Measurements from ENCODE around the gene PMS2. TPM values are rescaled to one million over a fixed set of nuclear protein-coding genes. Genes with fewer than 3 reads are reported as not detected.
A peak's percentile ranks its signal among the peaks of the same experiment; 100 is the strongest.
"Not testable (repeated sequence)": the region's sequence is repeated elsewhere in the genome, so short reads cannot be mapped to it uniquely, and the experiment has no call there.

The PMS2 gene
- total RNA-seq, result 10 to 100 TPM; 20.1 to 37.5 (median 25.0) TPM

GRCh38 chr7:6008668-6009611 lies at the start of gene PMS2, which contains the start of gene AIMP2:
TSS of gene PMS2 (minus strand) at chr7:6009049. CDS start at chr7:6009019, 30 bp downstream.
TSS of gene AIMP2 (plus strand) at chr7:6009272. CDS start at chr7:6009364, 92 bp downstream.
- H3K4me3 ChIP-seq, result peak within 1 kb of the TSS; percentile 56 to 86 (median 80)
- 0 to 3% (median 0%) methylated on average over 1 to 13 of the region's 84 CpGs; no CpG with 5 or more reads in 3 of the 10 experiments for WGBS, 10 experiments
- in situ Hi-C loops (cut with MboI; ENCODE audit: low pct_unique_long_range_greater_than_20kb in 2 of 9, low sequenced_read_pairs in 9 of 9, unreplicated experiment in 9 of 9), result no loop called here
- peaks cover 12 to 15% of the 10 kb centered on the region in 2 donors for H3K4me1 ChIP-seq (replicated peaks in 1 of 2)
- peak within 1 kb of the TSS; percentile 86 to 97 for H3K27ac ChIP-seq
- ATAC-seq (replicated peaks in 6 of 8), result peak; percentile 92 to 96 (median 94)

- no peak overlapping the region for H3K27ac ChIP-seq
- H3K4me1 ChIP-seq (replicated peaks in 1 of 2), result peaks cover 13 to 14% of the 10 kb centered on the region in 2 donors
- H3K4me3 ChIP-seq, result peak overlapping the region; percentile 59 to 91 (median 75)
- in situ Hi-C loops (cut with MboI; ENCODE audit: low pct_unique_long_range_greater_than_20kb in 2 of 9, low sequenced_read_pairs in 9 of 9, unreplicated experiment in 9 of 9), result no loop called here
- no peak for ATAC-seq (replicated peaks in 6 of 8)
- 31 to 95% (median 63%) methylated on average over 2 to 14 of the region's 14 CpGs for WGBS, 10 experiments
Observed at GRCh38 chr7:6057316-6058129, 48.7 kb upstream of the PMS2 start.

- peaks cover 13 to 14% of the 10 kb centered on the region in 2 donors for H3K4me1 ChIP-seq (replicated peaks in 1 of 2)
- no peak overlapping the region for H3K27ac ChIP-seq
- H3K4me3 ChIP-seq, result no peak overlapping the region
- 80 to 100% (median 87%) methylated on average over 1 of the region's 1 CpG; no CpG with 5 or more reads in 6 of the 10 experiments for WGBS, 10 experiments
- in situ Hi-C loops (cut with MboI; ENCODE audit: low pct_unique_long_range_greater_than_20kb in 2 of 9, low sequenced_read_pairs in 9 of 9, unreplicated experiment in 9 of 9), result no loop called here
- ATAC-seq (replicated peaks in 6 of 8), result no peak
Observed at GRCh38 chr7:6056616-6057015, 47.8 kb upstream of the PMS2 start.

- H3K4me1 ChIP-seq (replicated peaks in 1 of 2); ATAC-seq (replicated peaks in 6 of 8); H3K27ac ChIP-seq; H3K4me3 ChIP-seq; in situ Hi-C loops (cut with MboI; ENCODE audit: low pct_unique_long_range_greater_than_20kb in 2 of 9, low sequenced_read_pairs in 9 of 9, unreplicated experiment in 9 of 9): not testable (repeated sequence)
- WGBS, 10 experiments, result 77 to 96% (median 94%) methylated on average over 2 to 9 of the region's 9 CpGs; no CpG with 5 or more reads in 4 of the 10 experiments
Observed at GRCh38 chr7:6051185-6051584, 42.3 kb upstream of the PMS2 start.

- in situ Hi-C loops (cut with MboI; ENCODE audit: low pct_unique_long_range_greater_than_20kb in 2 of 9, low sequenced_read_pairs in 9 of 9, unreplicated experiment in 9 of 9), result no loop called here
- Histone ChIP-seq H3K4me1 (replicated peaks in 1 of 2) (no peaks in the 10 kb centered on the region), H3K4me3 (no peak overlapping the region), H3K27ac (no peak overlapping the region)
- WGBS, 10 experiments, result 39 to 97% (median 81%) methylated on average over 1 to 4 of the region's 4 CpGs; no CpG with 5 or more reads in 1 of the 10 experiments
- no peak for ATAC-seq (replicated peaks in 6 of 8)
Observed at GRCh38 chr7:6049780-6050179, 40.9 kb upstream of the PMS2 start.

GRCh38 chr7:6035686-6036085 lies 26.8 kb upstream of the PMS2 start:
- Histone ChIP-seq H3K4me3 (no peak overlapping the region), H3K4me1 (replicated peaks in 1 of 2) (no peaks in the 10 kb centered on the region), H3K27ac (no peak overlapping the region)
- WGBS, 10 experiments, result 70 to 100% (median 92%) methylated on average over 1 to 10 of the region's 13 CpGs; no CpG with 5 or more reads in 2 of the 10 experiments
- in situ Hi-C loops (cut with MboI; ENCODE audit: low pct_unique_long_range_greater_than_20kb in 2 of 9, low sequenced_read_pairs in 9 of 9, unreplicated experiment in 9 of 9), result no loop called here
- peak in 1 of 8 experiments; percentile 40 for ATAC-seq (replicated peaks in 6 of 8)

GRCh38 chr7:6035165-6035564 lies 26.3 kb upstream of the PMS2 start:
- no peak for ATAC-seq (replicated peaks in 6 of 8)
- 88 to 100% (median 96%) methylated on average over 3 to 9 of the region's 10 CpGs; no CpG with 5 or more reads in 3 of the 10 experiments for WGBS, 10 experiments
- Histone ChIP-seq H3K27ac (no peak overlapping the region), H3K4me3 (no peak overlapping the region), H3K4me1 (replicated peaks in 1 of 2) (no peaks in the 10 kb centered on the region)
- in situ Hi-C loops (cut with MboI; ENCODE audit: low pct_unique_long_range_greater_than_20kb in 2 of 9, low sequenced_read_pairs in 9 of 9, unreplicated experiment in 9 of 9), result no loop called here

- WGBS, 10 experiments, result 17 to 98% (median 86%) methylated on average over 1 to 6 of the region's 7 CpGs; no CpG with 5 or more reads in 1 of the 10 experiments
- no peak for ATAC-seq (replicated peaks in 6 of 8)
- Histone ChIP-seq H3K4me3 (no peak overlapping the region), H3K27ac (no peak overlapping the region), H3K4me1 (replicated peaks in 1 of 2) (no peaks in the 10 kb centered on the region)
- in situ Hi-C loops (cut with MboI; ENCODE audit: low pct_unique_long_range_greater_than_20kb in 2 of 9, low sequenced_read_pairs in 9 of 9, unreplicated experiment in 9 of 9), result no loop called here
Observed at GRCh38 chr7:6032641-6033040, 23.8 kb upstream of the PMS2 start.

GRCh38 chr7:6032167-6032566 lies 23.3 kb upstream of the PMS2 start:
- H3K4me3 ChIP-seq, result no peak overlapping the region
- 72 to 100% (median 95%) methylated on average over 3 to 5 of the region's 5 CpGs; no CpG with 5 or more reads in 4 of the 10 experiments for WGBS, 10 experiments
- H3K4me1 ChIP-seq (replicated peaks in 1 of 2), result no peaks in the 10 kb centered on the region
- ATAC-seq (replicated peaks in 6 of 8), result no peak
- no peak overlapping the region for H3K27ac ChIP-seq
- in situ Hi-C loops (cut with MboI; ENCODE audit: low pct_unique_long_range_greater_than_20kb in 2 of 9, low sequenced_read_pairs in 9 of 9, unreplicated experiment in 9 of 9), result no loop called here

GRCh38 chr7:6031567-6031966 lies 22.7 kb upstream of the PMS2 start:
- Histone ChIP-seq H3K4me1 (replicated peaks in 1 of 2) (no peaks in the 10 kb centered on the region), H3K4me3 (no peak overlapping the region), H3K27ac (no peak overlapping the region)
- 83 to 100% methylated on average over 1 to 2 of the region's 3 CpGs; no CpG with 5 or more reads in 8 of the 10 experiments for WGBS, 10 experiments
- ATAC-seq (replicated peaks in 6 of 8), result no peak
- in situ Hi-C loops (cut with MboI; ENCODE audit: low pct_unique_long_range_greater_than_20kb in 2 of 9, low sequenced_read_pairs in 9 of 9, unreplicated experiment in 9 of 9), result no loop called here

GRCh38 chr7:6030988-6031387 lies 22.1 kb upstream of the PMS2 start, which contains the start of gene ANKRD61:
TSS of gene ANKRD61 (plus strand) at chr7:6031376. CDS start at chr7:6031376, 0 bp downstream.
- in situ Hi-C loops (cut with MboI; ENCODE audit: low pct_unique_long_range_greater_than_20kb in 2 of 9, low sequenced_read_pairs in 9 of 9, unreplicated experiment in 9 of 9), result no loop called here
- no peak for ATAC-seq (replicated peaks in 6 of 8)
- Histone ChIP-seq H3K27ac (no peak within 1 kb of the TSS), H3K4me1 (replicated peaks in 1 of 2) (no peaks in the 10 kb centered on the region), H3K4me3 (no peak within 1 kb of the TSS)
- WGBS, 10 experiments, result 80 to 100% (median 93%) methylated on average over 1 to 2 of the region's 2 CpGs; no CpG with 5 or more reads in 4 of the 10 experiments

- in situ Hi-C loops (cut with MboI; ENCODE audit: low pct_unique_long_range_greater_than_20kb in 2 of 9, low sequenced_read_pairs in 9 of 9, unreplicated experiment in 9 of 9), result no loop called here
- no peak for ATAC-seq (replicated peaks in 6 of 8)
- H3K4me1 ChIP-seq (replicated peaks in 1 of 2), result no peaks in the 10 kb centered on the region
- H3K27ac ChIP-seq, result no peak overlapping the region
- 70 to 100% (median 96%) methylated on average over 2 to 5 of the region's 5 CpGs; no CpG with 5 or more reads in 2 of the 10 experiments for WGBS, 10 experiments
- no peak overlapping the region for H3K4me3 ChIP-seq
Observed at GRCh38 chr7:6028563-6028962, 19.7 kb upstream of the PMS2 start.

Measured in motor neuron (in vitro differentiated cells).